GM21515 (cell line): ENCODE results near the gene FOXO3.

Source experiments
- ATAC-seq: cut with Tn5 transposase; IDR thresholded peaks from one replicate; pipeline ENCODE4 v1.9.1; 2021; ENCODE audit not compliant: unreplicated experiment

Gene FOXO3

DNA sequence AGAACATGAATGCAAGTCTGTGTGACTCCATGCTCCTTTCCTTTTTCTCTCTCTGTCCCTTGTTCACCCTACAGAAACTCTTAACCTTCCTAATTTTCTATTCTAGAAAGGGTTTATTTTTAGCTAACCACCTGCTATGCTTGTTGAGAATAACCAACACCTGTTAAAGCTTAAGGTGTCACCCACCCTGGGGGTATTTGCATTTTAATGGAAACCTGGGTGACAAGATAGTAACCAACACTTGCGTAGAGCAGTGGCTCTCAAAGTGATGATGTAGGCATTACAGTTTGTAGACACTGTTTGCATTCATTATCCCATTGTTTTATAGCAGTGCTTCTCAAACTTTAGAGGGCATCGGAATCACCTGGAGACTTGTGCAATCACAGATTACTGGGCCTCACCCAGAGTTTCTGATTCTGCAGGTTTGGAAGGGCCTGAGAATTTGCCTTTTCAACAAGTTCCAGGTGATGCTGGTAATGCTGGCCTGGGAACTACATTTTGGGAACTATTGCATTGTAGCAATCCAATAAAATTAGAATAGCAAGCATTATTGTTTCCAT, 173.1 kb downstream of the FOXO3 start:
- no peak for ATAC-seq
